HEK293 (cell line): ENCODE results near the gene CRTC3.

Experiments
- CTCF ChIA-PET: fragments of 350-600 bp; formaldehyde crosslinking; extraction: SDS; loops from one replicate; lab custom pipeline; 2021; ENCODE audit warnings: antibody characterized with exemption; lab: Yijun Ruan, JAX
- POLR2A ChIA-PET: fragments of 300-600 bp; formaldehyde crosslinking; extraction: SDS; loops from one replicate; lab custom pipeline; 2020; ENCODE audit warnings: antibody characterized with exemption, inconsistent platforms; lab: Yijun Ruan, JAX
- H3K27ac ChIP-seq: fragments of 200-500 bp; sonication (Bioruptor generic); 2 replicates; pipeline ENCODE4 v1.5.1; 2014; ENCODE audit warnings: low read depth, low read length, control low read depth, inconsistent platforms; ENCODE audit errors: extremely low read depth
- H3K36me3 ChIP-seq, 2 experiments: fragments of 200-500 bp in 1 of 2; sonication (Bioruptor generic) in 1 of 2; 1 replicate in 1 of 2; 2 replicates in 1 of 2; pipeline ENCODE4 v1.5.1; 2014 to 2017; ENCODE audit warnings: inconsistent platforms in 2 of 2, low read length in 2 of 2; ENCODE audit not compliant: control insufficient read depth in 2 of 2, insufficient read depth in 1 of 2
- H3K4me1 ChIP-seq: fragments of 200-500 bp; sonication (Bioruptor generic); 2 replicates; pipeline ENCODE4 v1.5.1; 2014; ENCODE audit warnings: mild to moderate bottlenecking, low read length, inconsistent platforms; ENCODE audit not compliant: control insufficient read depth, insufficient read depth
- H3K4me3 ChIP-seq: 2 replicates; pipeline ENCODE4 v1.5.1; 2011; ENCODE audit warnings: low read depth, mild to moderate bottlenecking, control low read depth, low read length, moderate library complexity
- H3K9me3 ChIP-seq: fragments of 200-500 bp; sonication (Bioruptor generic); 2 replicates; pipeline ENCODE4 v1.5.1; 2014; ENCODE audit warnings: low read depth, low read length, inconsistent platforms; ENCODE audit not compliant: control insufficient read depth, insufficient read depth
- KLF1 ChIP-seq: fragments of 450-650 bp; formaldehyde crosslinking; IDR thresholded peaks from 2 replicates; pipeline ENCODE4 v1.5.1; 2016; ENCODE audit warnings: missing biosample characterization, missing genetic modification characterization
- KLF7 ChIP-seq: fragments of 450-650 bp; formaldehyde crosslinking; IDR thresholded peaks from 2 replicates; pipeline ENCODE4 v1.5.1; 2016; ENCODE audit warnings: missing biosample characterization, missing genetic modification characterization, borderline replicate concordance
- SP2 ChIP-seq: fragments of 450-650 bp; formaldehyde crosslinking; IDR thresholded peaks from 2 replicates; pipeline ENCODE4 v1.5.1; 2016; ENCODE audit warnings: missing biosample characterization, missing genetic modification characterization
- SP7 ChIP-seq: fragments of 450-650 bp; formaldehyde crosslinking; IDR thresholded peaks from 2 replicates; pipeline ENCODE4 v1.5.1; 2016; ENCODE audit warnings: missing biosample characterization, missing genetic modification characterization
- TCF7L2 ChIP-seq: IDR thresholded peaks from 2 replicates; pipeline ENCODE4 v1.6.1; 2011; ENCODE audit warnings: low read depth, mild to moderate bottlenecking, inconsistent platforms, low read length, moderate library complexity, borderline replicate concordance
- ZBTB1 ChIP-seq: fragments of 450-650 bp; formaldehyde crosslinking; IDR thresholded peaks from 2 replicates; pipeline ENCODE4 v1.5.1; 2016; ENCODE audit warnings: missing biosample characterization, missing genetic modification characterization
- ZBTB20 ChIP-seq: fragments of 450-650 bp; formaldehyde crosslinking; IDR thresholded peaks from 2 replicates; pipeline ENCODE4 v1.5.1; 2016; ENCODE audit warnings: missing biosample characterization, missing genetic modification characterization
- ZBTB7A ChIP-seq: fragments of 450-650 bp; formaldehyde crosslinking; IDR thresholded peaks from 2 replicates; pipeline ENCODE4 v1.5.1; 2016; ENCODE audit warnings: low read depth, missing biosample characterization, missing genetic modification characterization
- ZNF138 ChIP-seq: fragments of 450-650 bp; formaldehyde crosslinking; IDR thresholded peaks from 2 replicates; pipeline ENCODE4 v1.5.1; 2016; ENCODE audit warnings: missing biosample characterization, missing genetic modification characterization, borderline replicate concordance
- ZNF146 ChIP-seq: fragments of 450-650 bp; formaldehyde crosslinking; IDR thresholded peaks from 2 replicates; pipeline ENCODE4 v1.5.1; 2016; ENCODE audit warnings: missing biosample characterization, missing genetic modification characterization
- ZNF16 ChIP-seq: fragments of 450-650 bp; formaldehyde crosslinking; IDR thresholded peaks from 2 replicates; pipeline ENCODE4 v1.5.1; 2016; ENCODE audit warnings: low read depth, missing biosample characterization, missing genetic modification characterization
- ZNF174 ChIP-seq: fragments of 450-650 bp; formaldehyde crosslinking; IDR thresholded peaks from 2 replicates; pipeline ENCODE4 v1.5.0; 2017; ENCODE audit warnings: missing biosample characterization, mild to moderate bottlenecking, missing genetic modification characterization
- ZNF19 ChIP-seq: fragments of 450-650 bp; formaldehyde crosslinking; IDR thresholded peaks from 2 replicates; pipeline ENCODE4; 2016; ENCODE audit warnings: missing biosample characterization, missing genetic modification characterization, low read depth
- ZNF202 ChIP-seq: fragments of 450-650 bp; formaldehyde crosslinking; IDR thresholded peaks from 2 replicates; pipeline ENCODE4 v1.5.1; 2016; ENCODE audit warnings: missing biosample characterization, missing genetic modification characterization, borderline replicate concordance
- ZNF302 ChIP-seq: fragments of 450-650 bp; formaldehyde crosslinking; IDR thresholded peaks from 2 replicates; pipeline ENCODE4 v1.5.1; 2016; ENCODE audit warnings: missing biosample characterization, missing genetic modification characterization, low read depth
- ZNF514 ChIP-seq: fragments of 450-650 bp; formaldehyde crosslinking; IDR thresholded peaks from 2 replicates; pipeline ENCODE4 v1.5.1; 2016; ENCODE audit warnings: missing biosample characterization, missing genetic modification characterization
- ZNF585B ChIP-seq: fragments of 450-650 bp; formaldehyde crosslinking; IDR thresholded peaks from 2 replicates; pipeline ENCODE4 v1.5.1; 2016; ENCODE audit warnings: missing biosample characterization, missing genetic modification characterization
- ZNF596 ChIP-seq: fragments of 450-650 bp; IDR thresholded peaks from 2 replicates; pipeline ENCODE4 v1.5.0; 2018; ENCODE audit warnings: missing biosample characterization, mild to moderate bottlenecking, missing genetic modification characterization, moderate library complexity
- ZNF623 ChIP-seq: fragments of 450-650 bp; formaldehyde crosslinking; IDR thresholded peaks from 2 replicates; pipeline ENCODE4 v1.5.1; 2016; ENCODE audit warnings: missing biosample characterization, missing genetic modification characterization
- ZNF654 ChIP-seq: fragments of 450-650 bp; formaldehyde crosslinking; IDR thresholded peaks from 2 replicates; pipeline ENCODE4 v1.5.1; 2016; ENCODE audit warnings: low read depth, missing biosample characterization, missing genetic modification characterization
- ZNF677 ChIP-seq: fragments of 450-650 bp; IDR thresholded peaks from 2 replicates; pipeline ENCODE4 v1.5.0; 2018; ENCODE audit warnings: missing biosample characterization, mild to moderate bottlenecking, missing genetic modification characterization, moderate library complexity
- ZNF701 ChIP-seq: fragments of 450-650 bp; formaldehyde crosslinking; IDR thresholded peaks from 2 replicates; pipeline ENCODE4 v1.5.1; 2016; ENCODE audit warnings: missing biosample characterization, missing genetic modification characterization
- ZNF777 ChIP-seq: fragments of 450-650 bp; formaldehyde crosslinking; IDR thresholded peaks from 2 replicates; pipeline ENCODE4 v1.5.1; 2017; ENCODE audit warnings: missing biosample characterization, missing genetic modification characterization, borderline replicate concordance
- ZNF785 ChIP-seq: fragments of 450-650 bp; formaldehyde crosslinking; IDR thresholded peaks from 2 replicates; pipeline ENCODE4 v1.5.1; 2016; ENCODE audit warnings: missing biosample characterization, missing genetic modification characterization
- ZNF837 ChIP-seq: fragments of 450-650 bp; formaldehyde crosslinking; IDR thresholded peaks from 2 replicates; pipeline ENCODE4 v1.5.1; 2016; ENCODE audit warnings: missing biosample characterization, missing genetic modification characterization
- TF ChIP-seq, protein P1 (sequence below): fragments of 450-650 bp; formaldehyde crosslinking; IDR thresholded peaks from 2 replicates; pipeline ENCODE4 v1.5.1; 2016; ENCODE audit warnings: missing biosample characterization, missing genetic modification characterization
- TF ChIP-seq, protein P2 (sequence below): fragments of 450-650 bp; formaldehyde crosslinking; IDR thresholded peaks from 2 replicates; pipeline ENCODE4 v1.5.1; 2016; ENCODE audit warnings: missing biosample characterization, missing genetic modification characterization, borderline replicate concordance
- TF ChIP-seq, protein P3 (sequence below): fragments of 450-650 bp; formaldehyde crosslinking; IDR thresholded peaks from 2 replicates; pipeline ENCODE4 v1.5.1; 2016; ENCODE audit warnings: missing biosample characterization, missing genetic modification characterization
- TF ChIP-seq, protein P4 (sequence below): fragments of 450-650 bp; formaldehyde crosslinking; IDR thresholded peaks from 2 replicates; pipeline ENCODE4 v1.5.1; 2016; ENCODE audit warnings: missing biosample characterization, missing genetic modification characterization, low read depth
- TF ChIP-seq, protein P5 (sequence below): fragments of 450-650 bp; formaldehyde crosslinking; IDR thresholded peaks from 2 replicates; pipeline ENCODE4 v1.5.1; 2016; ENCODE audit warnings: missing biosample characterization, missing genetic modification characterization

CRTC3 gene

DNA sequence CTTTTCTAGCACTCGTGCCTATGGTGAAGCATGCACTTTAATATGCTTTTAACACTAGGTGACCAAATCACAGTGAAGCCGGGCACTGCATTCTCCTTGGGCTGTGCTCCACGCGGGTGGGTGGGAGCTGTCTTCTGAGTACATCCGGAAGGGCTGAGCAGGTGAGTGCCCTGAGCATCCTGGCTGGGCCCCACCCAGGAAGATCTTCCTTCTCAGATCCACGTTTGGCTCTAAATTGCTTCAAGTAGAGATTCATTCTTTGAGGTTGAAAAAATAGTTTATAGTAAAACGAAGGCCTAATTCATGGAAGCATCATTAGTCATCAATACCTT lies 113.5 kb downstream of the CRTC3 start:
- Histone ChIP-seq H3K27ac (no peak overlapping the region), H3K9me3 (no peaks in the 10 kb centered on the region), H3K36me3 (peaks cover 17 to 46% of the 10 kb centered on the region in 2 experiments), H3K4me1 (no peaks in the 10 kb centered on the region), H3K4me3 (no peak overlapping the region)
- CTCF ChIA-PET, result interaction anchor here (0.6 kb wide), 2 partner anchors 243 to 286 kb away, joined by 3 read pairs; no protein-coding TSS in a partner anchor
- no peak for TF ChIP-seq ZNF785
- no peak for TF ChIP-seq ZNF138
- TF ChIP-seq TCF7L2, result no peak
- no peak for TF ChIP-seq ZBTB1
- no peak for TF ChIP-seq ZNF596 (tag by site-specific recombination)
- TF ChIP-seq, protein P1, sequence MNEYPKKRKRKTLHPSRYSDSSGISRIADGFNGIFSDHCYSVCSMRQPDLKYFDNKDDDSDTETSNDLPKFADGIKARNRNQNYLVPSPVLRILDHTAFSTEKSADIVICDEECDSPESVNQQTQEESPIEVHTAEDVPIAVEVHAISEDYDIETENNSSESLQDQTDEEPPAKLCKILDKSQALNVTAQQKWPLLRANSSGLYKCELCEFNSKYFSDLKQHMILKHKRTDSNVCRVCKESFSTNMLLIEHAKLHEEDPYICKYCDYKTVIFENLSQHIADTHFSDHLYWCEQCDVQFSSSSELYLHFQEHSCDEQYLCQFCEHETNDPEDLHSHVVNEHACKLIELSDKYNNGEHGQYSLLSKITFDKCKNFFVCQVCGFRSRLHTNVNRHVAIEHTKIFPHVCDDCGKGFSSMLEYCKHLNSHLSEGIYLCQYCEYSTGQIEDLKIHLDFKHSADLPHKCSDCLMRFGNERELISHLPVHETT (tag by site-specific recombination), result no peak
- TF ChIP-seq ZNF174 (tag by site-specific recombination), result no peak
- no peak for TF ChIP-seq ZNF837 (tag by site-specific recombination)
- TF ChIP-seq ZNF623, result no peak
- TF ChIP-seq ZNF654 (tag by site-specific recombination), result no peak
- TF ChIP-seq ZNF677 (tag by site-specific recombination), result no peak
- TF ChIP-seq, protein P2, sequence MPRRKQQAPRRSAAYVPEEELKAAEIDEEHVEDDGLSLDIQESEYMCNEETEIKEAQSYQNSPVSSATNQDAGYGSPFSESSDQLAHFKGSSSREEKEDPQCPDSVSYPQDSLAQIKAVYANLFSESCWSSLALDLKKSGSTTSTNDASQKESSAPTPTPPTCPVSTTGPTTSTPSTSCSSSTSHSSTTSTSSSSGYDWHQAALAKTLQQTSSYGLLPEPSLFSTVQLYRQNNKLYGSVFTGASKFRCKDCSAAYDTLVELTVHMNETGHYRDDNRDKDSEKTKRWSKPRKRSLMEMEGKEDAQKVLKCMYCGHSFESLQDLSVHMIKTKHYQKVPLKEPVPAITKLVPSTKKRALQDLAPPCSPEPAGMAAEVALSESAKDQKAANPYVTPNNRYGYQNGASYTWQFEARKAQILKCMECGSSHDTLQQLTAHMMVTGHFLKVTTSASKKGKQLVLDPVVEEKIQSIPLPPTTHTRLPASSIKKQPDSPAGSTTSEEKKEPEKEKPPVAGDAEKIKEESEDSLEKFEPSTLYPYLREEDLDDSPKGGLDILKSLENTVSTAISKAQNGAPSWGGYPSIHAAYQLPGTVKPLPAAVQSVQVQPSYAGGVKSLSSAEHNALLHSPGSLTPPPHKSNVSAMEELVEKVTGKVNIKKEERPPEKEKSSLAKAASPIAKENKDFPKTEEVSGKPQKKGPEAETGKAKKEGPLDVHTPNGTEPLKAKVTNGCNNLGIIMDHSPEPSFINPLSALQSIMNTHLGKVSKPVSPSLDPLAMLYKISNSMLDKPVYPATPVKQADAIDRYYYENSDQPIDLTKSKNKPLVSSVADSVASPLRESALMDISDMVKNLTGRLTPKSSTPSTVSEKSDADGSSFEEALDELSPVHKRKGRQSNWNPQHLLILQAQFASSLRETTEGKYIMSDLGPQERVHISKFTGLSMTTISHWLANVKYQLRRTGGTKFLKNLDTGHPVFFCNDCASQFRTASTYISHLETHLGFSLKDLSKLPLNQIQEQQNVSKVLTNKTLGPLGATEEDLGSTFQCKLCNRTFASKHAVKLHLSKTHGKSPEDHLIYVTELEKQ (tag by site-specific recombination), result no peak
- no peak for TF ChIP-seq ZNF146 (tag by site-specific recombination)
- TF ChIP-seq ZNF701, result no peak
- TF ChIP-seq ZNF202, result no peak
- no peak for TF ChIP-seq SP7 (tag by site-specific recombination)
- TF ChIP-seq KLF7, result no peak
- no peak for TF ChIP-seq ZBTB7A
- POLR2A ChIA-PET, result no interaction called here

DNA sequence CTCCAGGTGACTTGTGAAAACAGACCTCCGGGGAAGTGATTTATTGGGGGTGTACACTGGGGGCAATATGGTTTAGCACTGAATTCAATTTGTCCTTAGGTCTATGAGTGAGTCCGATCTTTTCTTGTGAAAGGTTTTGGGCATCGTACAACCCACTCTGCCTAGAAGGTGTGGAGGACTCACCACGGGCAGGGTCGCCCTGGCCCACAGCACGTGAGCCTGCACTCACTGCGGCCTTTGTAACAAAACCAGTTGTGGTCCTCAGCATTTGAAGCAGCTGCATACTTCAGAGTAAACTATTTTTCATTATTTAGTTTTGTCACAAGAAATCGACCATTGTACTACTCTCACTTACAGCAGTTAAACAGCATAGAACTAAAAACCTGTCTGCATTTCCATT lies 114.8 kb downstream of the CRTC3 start:
- ChIA-PET CTCF (no interaction called here), POLR2A (interaction anchor here (0.9 to 1.2 kb wide), 2 partner anchors 18 to 73 kb away, joined by 3 to 4 read pairs; partner anchors contain the start of gene BLM)
- H3K27ac ChIP-seq, result no peak overlapping the region
- H3K4me3 ChIP-seq, result no peak overlapping the region
- no peaks in the 10 kb centered on the region for H3K4me1 ChIP-seq
- peaks cover 17 to 38% of the 10 kb centered on the region in 2 experiments for H3K36me3 ChIP-seq
- H3K9me3 ChIP-seq, result no peaks in the 10 kb centered on the region
- TF ChIP-seq, protein P3, sequence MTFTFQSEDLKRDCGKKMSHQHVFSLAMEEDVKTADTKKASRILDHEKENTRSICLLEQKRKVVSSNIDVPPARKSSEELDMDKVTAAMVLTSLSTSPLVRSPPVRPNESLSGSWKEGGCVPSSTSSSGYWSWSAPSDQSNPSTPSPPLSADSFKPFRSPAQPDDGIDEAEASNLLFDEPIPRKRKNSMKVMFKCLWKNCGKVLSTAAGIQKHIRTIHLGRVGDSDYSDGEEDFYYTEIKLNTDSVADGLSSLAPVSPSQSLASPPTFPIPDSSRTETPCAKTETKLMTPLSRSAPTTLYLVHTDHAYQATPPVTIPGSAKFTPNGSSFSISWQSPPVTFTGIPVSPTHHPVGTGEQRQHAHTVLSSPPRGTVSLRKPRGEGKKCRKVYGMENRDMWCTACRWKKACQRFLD, result no peak
- TF ChIP-seq, protein P4, sequence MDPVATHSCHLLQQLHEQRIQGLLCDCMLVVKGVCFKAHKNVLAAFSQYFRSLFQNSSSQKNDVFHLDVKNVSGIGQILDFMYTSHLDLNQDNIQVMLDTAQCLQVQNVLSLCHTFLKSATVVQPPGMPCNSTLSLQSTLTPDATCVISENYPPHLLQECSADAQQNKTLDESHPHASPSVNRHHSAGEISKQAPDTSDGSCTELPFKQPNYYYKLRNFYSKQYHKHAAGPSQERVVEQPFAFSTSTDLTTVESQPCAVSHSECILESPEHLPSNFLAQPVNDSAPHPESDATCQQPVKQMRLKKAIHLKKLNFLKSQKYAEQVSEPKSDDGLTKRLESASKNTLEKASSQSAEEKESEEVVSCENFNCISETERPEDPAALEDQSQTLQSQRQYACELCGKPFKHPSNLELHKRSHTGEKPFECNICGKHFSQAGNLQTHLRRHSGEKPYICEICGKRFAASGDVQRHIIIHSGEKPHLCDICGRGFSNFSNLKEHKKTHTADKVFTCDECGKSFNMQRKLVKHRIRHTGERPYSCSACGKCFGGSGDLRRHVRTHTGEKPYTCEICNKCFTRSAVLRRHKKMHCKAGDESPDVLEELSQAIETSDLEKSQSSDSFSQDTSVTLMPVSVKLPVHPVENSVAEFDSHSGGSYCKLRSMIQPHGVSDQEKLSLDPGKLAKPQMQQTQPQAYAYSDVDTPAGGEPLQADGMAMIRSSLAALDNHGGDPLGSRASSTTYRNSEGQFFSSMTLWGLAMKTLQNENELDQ, result no peak
- TF ChIP-seq ZNF19 (tag by site-specific recombination), result no peak
- TF ChIP-seq ZNF302 (tag by site-specific recombination), result no peak
- no peak for TF ChIP-seq ZNF16 (tag by site-specific recombination)
- no peak for TF ChIP-seq ZNF777 (tag by site-specific recombination)
- no peak for TF ChIP-seq ZNF514
- TF ChIP-seq ZBTB20 (tag by site-specific recombination), result no peak
- TF ChIP-seq SP2 (tag by site-specific recombination), result no peak
- TF ChIP-seq KLF1 (tag by site-specific recombination), result no peak
- no peak for TF ChIP-seq ZNF585B (tag by site-specific recombination)
- TF ChIP-seq, protein P5, sequence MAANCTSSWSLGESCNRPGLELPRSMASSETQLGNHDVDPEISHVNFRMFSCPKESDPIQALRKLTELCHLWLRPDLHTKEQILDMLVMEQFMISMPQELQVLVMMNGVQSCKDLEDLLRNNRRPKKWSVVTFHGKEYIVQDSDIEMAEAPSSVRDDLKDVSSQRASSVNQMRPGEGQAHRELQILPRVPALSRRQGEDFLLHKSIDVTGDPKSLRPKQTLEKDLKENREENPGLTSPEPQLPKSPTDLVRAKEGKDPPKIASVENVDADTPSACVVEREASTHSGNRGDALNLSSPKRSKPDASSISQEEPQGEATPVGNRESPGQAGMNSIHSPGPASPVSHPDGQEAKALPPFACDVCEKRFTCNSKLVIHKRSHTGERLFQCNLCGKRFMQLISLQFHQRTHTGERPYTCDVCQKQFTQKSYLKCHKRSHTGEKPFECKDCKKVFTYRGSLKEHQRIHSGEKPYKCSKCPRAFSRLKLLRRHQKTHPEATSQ (tag by site-specific recombination), result no peak
